ENCODE results near the gene GTF2F1. TPM values are rescaled to one million over a fixed set of nuclear protein-coding genes. Genes with fewer than 3 reads are reported as not detected.

Gene GTF2F1
- total RNA-seq, 1 donor from 2014 or later, result 32.6 TPM

- ATAC-seq, result no peak
These were observed 23.9 kb upstream of the GTF2F1 start for GRCh38 chr19:6416658-6417405.

DNA sequence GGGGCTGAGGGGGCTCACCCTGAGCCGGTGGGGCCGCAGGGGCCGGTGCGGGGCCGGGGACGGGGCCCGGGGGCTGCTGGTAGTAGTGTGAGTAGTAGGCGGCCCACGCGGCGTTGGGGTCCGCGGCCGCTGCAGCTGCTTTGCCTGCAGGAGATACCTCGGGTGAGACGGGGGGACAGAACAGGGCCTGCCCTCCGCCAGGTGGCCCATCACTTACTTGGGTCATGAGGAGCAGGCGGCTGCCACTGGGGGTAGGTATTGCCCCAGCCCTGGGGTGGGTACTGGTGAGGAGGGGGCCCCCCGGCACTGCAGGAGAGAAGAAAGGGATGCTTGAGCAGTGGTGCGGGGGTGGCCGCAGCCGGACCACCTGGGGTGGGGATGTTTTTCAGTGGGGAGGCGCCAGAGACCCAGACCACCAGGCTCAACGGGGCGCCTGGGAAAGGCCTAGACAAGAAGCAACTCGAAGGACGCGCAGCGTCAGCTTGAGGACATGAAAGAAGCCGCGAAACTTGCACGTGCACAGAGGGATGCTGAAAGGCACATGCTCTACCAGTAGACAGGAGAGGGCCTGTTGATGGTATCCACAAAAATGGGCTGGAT, 22.7 kb upstream of the GTF2F1 start:
- ATAC-seq, result no peak

DNA sequence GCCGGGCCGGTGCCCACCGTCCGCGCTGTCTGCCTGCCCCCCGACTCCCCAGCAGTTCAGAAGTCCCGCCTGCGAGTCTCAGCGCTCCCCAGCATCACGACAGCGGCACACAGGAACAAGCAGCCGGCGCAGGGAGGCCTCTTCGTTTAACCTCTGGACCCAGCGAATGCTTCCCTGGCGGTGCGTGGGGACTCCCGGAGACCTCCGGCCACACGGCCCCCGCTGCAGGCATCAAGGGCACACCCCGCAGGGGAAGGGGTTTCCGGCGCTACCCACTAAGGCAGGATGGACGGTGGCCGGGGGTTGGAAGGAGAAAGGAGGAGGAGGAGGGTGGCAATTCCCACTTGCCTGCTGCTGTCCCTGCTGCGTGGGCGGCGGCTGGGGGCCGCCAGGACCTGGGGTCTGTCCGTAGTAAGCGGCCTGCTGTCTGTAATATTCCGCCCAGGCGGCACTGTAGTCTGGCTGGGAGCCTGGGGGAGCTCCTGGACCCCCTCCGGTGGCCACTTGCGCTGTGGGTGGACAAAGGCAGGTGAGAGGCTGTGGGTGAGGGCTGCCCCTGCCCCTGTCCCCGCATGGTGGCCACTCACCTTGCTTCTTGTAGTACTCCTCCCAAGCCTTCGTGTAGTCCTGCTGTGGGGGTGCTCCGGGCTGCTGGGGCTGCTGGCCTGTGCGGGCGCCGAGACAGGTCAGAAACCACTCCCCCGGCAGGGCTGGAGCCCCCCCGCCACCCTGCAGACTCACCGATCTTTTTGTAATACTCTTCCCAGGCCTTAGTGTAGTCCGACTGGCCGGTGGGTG, 22.0 kb upstream of the GTF2F1 start:
- no peak for ATAC-seq

GRCh38 chr19:6413721-6414643, 21.0 kb upstream of the GTF2F1 start:
- ATAC-seq, result no peak

GRCh38 chr19:6413291-6413690, 20.3 kb upstream of the GTF2F1 start:
- ATAC-seq, result no peak

- ATAC-seq, result peak; percentile 21
These were observed 19.6 kb upstream of the GTF2F1 start for GRCh38 chr19:6412447-6413091.

DNA sequence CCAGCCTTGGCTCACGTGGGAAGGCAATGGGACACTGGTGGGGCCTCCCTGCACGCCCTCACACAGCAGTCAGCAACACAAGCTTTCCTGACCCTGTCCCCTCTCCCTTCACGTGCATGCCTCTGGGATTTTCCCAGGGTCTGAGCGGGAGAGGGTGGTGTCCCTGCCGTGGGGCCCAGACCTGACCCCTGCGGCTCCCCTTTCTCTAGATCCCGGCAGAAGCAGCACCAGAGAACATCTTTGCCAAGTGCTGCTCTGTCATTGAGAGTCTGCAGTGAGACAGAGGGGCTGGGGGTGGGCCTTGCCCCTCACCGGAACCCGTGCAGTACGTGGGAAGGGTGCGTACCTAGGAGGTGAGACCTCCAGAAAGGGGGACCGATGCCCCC, 19.1 kb upstream of the GTF2F1 start:
- ATAC-seq, result peak; percentile 6

DNA sequence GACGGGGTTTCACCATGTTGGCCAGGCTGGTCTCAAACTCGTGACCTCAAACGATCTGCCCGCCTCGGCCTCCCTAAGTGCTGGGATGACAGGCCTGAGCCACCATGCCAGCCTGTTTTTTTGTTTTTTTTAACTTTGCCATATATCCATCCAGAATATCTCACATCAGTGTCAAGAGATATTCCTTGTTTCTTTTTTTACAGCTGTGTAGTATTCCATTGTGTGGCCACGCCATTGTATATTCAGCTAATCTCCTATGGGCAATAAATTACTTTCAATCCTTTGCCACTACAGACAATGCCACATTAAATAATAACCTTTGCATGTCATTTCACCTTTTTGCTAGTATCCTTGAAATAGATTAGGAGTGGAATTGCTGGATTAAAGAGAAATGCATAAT, 16.4 kb upstream of the GTF2F1 start:
- ATAC-seq, result no peak

DNA sequence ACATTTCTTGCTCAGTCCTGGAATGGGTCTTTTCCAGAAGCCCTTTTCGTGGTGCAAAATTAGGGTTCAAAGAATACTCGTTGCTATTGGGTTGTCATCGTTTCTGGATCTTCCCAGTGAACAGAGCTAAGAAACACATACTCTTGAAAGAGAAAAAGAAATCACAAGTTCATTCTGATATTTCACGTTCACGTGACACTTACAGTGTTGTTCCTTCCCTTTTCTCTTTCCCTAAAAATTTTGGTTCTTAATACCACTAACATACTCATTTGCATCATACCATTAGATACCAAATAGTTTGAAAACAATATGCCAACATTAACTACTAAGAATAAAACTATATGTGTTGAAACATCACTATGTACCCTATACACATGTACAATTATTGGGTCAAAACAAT, 13.4 kb upstream of the GTF2F1 start:
- no peak for ATAC-seq

GRCh38 chr19:6402837-6403608, 10.1 kb upstream of the GTF2F1 start:
- no peak for ATAC-seq

- no peak for ATAC-seq
These were observed 9.1 kb upstream of the GTF2F1 start for GRCh38 chr19:6402058-6402457.

DNA sequence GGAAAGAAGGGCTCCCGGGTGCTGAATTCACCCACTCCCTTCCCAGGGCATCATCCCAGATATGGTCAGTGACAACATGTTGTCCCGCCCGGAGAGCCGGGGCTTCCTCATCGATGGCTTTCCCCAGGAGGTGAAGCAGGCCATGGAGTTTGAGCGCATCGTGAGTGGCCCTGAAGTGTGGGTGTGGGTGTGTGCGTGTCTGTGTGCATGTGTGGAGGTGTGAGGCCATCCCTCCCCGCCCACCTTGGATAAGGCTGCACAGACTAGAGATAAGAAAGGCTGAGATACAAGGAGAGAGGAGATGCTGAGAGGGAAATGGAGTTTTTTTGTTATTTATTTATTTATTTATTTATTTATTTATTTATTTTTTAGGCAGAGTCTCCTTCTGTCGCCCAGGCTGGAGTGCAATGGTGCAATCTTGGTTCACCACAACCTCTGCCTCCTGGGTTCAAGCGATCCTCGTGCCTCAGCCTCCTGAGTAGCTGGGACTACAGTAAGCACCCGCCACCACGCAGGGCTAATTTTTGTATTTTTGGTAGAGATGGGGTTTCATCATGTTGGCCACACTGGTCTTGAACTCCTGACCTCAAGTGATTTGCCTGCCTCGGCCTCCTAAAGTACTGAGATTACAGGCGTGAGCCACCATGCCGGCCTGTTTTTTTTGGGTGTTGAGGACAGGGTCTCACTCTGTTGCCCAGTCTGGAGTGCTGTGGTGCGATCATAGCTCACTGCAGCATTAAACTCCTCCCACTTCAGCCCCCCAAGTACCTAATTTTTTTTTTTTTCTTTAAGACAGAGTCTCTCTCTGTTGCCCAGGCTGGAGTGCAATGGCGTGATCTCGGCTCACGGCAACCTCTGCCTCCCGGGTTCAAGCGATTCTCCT, 7.3 kb upstream of the GTF2F1 start:
- peak; percentile 35 for ATAC-seq

DNA sequence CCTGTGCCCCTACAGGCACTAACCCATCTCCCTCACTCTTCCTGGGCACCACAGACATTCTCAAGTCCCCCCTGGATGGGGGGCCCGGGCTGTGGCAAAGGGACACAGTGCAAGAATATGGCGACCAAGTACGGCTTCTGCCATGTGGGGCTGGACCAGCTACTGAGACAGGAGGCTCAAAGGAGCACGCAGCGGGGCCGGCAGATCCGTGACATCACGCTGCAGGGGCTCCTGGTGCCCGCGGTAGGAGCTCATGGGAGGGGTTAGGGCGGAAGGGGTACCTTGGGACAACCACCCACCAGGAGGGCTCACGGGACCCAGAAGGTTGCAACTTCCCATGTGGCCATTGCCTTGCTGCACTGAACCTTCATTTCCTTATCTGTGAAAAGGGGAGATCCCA, 3.3 kb upstream of the GTF2F1 start:
- no peak for ATAC-seq

GRCh38 chr19:6394831-6395230, 1.9 kb upstream of the GTF2F1 start:
- ATAC-seq, result no peak

DNA sequence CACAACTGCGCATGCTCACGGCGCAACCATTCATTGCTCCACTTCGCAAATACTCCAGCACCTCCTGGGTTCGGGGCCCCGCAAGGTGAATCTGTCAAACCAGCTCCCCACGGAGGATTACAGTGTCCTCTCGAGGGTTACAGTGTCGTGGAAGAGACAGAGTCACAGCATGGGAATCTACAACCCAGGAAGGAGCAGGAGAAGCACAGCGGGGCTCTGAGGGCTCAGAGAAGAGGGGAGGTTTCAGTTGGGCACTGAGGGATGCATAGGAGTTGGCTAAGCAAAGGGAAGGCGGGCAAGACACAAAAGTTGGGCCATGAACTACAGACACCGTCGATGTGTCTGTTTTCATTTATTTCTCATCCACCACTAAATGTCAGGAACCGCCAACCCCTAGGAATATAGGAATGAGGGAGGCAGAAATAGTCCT, 1.0 kb upstream of the GTF2F1 start:
- ATAC-seq, result no peak

DNA sequence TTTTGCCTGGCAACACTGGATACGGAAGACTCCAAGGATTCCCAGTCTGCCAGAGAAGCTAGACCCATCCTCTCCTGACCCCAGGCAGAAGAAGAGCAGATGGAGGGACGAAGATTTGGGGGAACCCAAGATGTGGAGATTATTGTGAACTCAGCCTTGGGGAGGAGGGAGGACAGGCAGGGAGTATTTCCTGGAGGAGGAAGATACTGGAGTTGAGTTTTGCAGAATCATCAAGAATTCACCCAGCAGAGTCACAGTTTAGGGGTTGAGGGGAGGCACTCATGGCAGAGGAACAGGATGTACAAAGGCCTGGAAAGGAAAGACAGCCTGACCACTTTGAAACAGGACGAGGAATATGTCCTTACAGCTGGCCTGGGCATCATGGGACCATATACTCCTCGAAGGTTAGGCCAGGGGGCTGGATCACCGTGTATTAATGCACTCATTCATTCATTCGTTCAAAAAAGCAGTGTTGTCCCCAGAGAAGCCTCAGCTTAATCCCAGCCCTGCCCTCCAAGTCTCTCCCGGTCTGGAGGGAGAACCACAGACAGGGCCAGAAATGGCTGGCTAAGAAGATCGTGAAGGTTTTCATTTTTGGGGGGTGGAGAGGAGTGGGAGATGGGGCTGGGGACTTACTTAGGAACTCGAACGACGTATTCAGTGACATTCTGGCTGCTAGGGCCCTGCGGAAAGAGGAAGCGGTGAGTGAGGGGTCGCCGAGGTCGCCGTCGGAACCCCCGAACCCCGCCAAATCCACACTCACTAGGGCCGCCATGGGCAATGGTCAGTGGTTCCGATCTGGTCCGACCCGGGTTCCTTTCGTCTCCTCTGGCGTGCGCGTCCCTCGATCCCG, 517 bp downstream of the GTF2F1 start:
- ATAC-seq, result peak; percentile 2

GRCh38 chr19:6387372-6387771, 5.6 kb downstream of the GTF2F1 start:
- no peak for ATAC-seq

- no peak for ATAC-seq
These were observed 8.6 kb downstream of the GTF2F1 start for GRCh38 chr19:6384381-6384780.

- no peak for ATAC-seq
These were observed 9.8 kb downstream of the GTF2F1 start for GRCh38 chr19:6383188-6383587.
